ENCODE measurements around the gene BBOF1.
A peak's percentile ranks its signal among the peaks of the same experiment; 100 is the strongest.

The BBOF1 gene

DNA sequence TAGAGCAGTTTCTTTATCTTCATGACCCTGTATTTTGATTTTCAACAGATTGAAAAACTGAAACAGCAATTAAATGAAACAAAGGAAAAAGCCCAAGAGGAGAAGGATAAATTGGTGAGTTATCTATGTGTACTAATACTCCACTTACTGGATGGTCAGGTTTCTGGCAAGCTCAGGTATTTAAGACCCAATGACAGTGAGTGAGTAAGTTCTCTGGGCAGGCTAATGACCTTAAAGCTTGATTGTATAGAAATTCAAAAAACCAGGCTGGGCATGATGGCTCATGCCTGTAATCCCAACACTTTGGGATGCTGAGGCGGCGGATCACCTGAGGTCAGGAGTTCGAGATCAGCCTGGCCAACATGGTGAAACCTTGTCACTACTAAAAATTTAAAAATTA lies 10.0 kb downstream of the BBOF1 start:
- no peak for DNase-seq

DNA sequence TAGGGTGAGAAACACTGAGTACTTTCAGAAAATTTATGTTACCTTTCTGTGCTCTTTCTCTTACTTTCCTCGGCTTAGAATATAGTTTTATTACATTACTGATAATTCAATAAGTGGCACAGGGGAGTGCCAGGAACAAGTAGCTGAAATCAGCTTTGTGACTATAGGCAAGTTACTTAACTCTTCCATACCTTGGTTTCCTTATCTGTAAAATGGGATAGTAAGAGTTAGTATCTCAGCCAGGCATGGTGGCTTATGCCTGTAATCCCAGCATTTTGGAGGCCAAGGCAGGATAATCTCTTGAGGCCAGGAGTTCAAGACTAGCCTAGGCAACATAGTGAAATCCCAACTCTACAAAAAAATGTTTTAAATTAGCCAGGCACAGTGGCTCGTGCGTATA lies 15.4 kb downstream of the BBOF1 start:
- no peak for DNase-seq

DNA sequence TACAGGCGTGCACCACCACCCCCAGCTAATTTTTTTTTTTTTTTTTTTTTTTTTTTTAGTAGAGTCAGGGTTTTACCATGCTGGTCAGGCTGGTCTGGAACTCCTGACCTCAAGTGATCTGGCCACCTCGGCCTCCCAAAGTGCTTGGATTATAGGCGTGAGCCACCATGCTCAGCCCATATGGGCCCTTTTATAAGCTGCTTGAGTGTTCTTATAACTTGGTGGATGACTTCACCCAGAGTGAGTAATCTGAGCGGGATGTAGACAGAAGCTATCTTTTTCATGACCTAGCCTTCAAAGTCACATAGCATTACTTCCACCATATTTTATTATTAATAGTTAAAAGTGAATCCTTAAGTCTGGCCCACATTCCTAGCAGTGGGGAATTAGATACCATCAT lies 16.4 kb downstream of the BBOF1 start:
- DNase-seq = no peak

DNA sequence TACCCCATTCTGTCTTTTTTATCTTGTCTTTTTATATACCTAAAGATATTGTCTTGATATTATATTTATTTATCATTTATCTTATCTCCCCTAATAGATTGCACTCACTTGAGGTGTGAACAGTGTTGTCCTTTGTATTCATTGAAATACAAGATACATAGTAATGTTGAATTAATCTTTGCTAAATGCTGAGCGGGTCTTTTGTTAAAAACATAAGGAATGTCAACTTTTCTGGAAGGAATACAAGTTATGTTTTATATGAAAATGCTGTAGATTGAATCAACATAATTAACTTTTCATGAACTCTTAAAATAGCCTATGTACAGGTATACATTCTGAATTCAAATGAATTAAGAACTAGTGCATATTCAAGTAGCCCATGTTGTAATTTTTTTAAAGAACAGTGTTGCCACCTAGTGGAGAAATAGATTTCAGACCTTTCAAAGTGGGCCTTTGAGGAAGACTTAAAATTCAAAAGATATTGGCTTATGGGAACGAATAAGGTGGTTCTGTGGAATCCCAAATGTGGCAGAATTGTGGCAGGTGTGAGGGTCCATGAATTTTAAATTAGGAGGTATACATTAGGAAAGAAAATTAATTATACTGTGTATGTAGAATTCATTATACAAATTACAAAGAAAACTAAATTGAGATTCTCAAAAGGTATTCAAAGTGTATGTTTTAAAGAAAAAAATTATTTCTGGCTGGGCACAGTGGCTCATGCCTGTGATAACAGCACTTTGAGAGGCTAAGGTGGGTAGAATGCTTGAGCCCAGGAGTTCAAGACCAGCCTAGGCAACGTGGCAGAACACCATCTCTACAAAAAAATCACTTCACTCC lies 19.1 kb downstream of the BBOF1 start:
- peak; percentile 71 for DNase-seq

DNA sequence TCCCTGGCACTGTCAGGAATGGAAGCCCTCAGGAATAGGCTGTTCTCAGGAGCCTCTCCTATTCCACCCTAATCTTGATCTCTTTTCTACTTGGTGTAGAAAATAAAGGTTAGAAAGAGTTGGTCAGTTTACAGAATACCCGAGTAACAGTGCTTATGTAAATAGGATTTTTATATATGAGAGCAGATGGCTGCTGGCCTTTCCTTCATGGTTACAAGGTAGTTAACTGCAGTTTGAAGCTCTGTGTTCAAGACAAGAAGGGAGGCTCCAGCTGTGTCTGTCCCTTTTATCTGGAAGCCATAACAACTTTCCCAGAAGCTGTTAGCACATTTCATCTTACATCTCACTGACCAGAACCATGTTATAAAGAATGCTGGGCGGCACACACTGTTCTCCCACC lies 23.1 kb downstream of the BBOF1 start:
- DNase-seq = no peak

DNA sequence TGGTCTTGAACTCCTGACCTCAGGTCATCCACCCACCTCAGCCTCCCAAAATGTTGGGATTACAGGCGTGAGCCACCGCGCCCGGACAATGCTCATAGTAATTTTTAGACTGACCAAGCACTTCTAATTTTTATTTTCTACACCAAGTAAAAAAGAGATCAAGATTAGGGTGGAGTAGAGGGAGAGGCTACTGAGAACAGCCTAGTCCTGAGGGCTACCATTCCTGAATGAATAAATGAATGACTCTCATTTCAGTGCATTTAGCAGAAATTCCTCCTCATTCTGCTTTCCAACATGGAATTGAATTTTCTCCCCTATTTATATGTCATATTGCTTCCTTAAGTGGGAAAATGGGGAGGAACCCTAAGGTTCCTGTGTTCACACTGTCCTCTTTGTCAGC lies 26.4 kb downstream of the BBOF1 start:
- DNase-seq = no peak

DNA sequence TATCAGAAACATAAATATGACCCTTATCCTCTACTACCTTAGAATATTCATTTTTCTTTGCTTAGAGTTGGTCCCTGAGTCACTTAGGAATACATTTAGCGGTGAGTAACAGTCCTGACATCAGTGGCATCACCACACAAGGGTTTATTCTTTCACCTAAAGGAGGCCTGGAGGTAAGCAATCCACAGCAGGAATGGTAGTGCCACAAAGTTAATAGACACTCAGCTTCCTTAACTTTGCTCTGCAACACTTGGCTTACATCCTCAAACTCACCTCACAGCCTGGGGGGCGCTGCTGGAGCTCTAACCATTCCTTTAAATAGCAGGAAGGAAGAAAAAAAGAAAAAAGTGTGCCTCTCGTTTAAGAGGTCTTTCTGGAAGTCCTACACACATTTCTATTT lies 29.1 kb downstream of the BBOF1 start:
- no peak for DNase-seq

DNA sequence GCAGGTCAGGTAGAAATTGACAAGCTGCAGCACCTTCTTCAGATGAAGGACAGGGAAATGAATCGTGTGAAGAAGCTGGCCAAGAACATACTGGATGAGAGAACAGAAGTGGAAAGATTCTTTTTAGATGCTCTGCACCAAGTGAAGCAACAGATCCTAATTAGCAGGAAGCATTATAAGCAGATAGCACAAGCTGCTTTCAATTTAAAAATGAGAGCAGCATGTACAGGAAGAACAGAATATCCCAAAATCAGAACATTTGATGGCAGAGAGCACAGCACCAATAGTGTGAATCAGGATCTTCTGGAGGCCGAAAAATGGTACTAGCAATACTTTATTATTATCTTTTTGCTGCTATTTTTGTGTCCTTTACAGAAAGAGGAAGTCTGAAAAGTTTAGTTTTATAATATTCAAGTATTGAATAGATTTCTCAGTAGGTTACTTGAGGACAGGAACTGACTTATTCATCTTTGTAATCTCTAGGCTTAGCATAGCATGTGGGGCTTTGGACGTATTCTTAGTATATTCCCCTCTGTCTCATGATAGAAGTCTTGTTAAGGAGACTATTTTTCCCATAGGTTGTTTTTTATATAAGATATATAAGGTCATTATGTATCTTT lies 30.8 kb downstream of the BBOF1 start:
- DNase-seq = no peak

DNA sequence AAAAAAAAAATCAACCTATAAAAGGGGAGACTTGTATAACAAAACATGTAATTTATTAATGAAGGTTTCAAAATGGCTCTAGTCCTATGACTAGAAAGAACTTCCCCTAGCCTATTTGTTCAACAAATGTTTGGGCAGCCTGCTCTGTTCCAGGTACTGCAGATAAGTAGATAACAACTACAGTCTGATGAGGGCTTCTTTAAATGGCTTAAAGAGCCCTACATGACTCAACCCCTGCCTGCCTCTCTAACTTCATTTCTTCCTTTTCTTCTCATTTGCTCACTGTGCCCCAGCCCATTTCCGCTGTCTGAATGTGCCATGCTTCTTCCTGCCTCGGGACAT lies 43.6 kb downstream of the BBOF1 start:
- no peak for DNase-seq

DNA sequence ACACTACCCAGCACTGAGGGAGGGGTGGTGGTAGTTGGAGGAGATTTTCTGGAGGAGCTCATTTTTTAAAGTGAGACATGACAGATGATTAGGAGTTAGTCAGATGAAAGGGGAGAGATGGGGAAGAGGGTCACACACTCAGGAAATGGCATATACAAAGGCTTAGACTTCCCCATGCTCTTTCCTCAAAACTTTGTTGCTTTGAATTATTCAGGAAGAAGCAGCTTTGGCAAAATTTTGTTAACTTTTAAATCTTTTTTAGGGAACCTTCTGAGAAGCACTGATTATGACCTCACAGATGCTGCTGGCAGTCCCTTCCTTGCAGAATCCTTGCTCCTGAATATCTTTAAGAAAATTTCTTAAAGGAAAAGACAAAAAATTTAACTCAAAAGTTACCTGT lies 45.3 kb downstream of the BBOF1 start:
- DNase-seq = no peak

DNA sequence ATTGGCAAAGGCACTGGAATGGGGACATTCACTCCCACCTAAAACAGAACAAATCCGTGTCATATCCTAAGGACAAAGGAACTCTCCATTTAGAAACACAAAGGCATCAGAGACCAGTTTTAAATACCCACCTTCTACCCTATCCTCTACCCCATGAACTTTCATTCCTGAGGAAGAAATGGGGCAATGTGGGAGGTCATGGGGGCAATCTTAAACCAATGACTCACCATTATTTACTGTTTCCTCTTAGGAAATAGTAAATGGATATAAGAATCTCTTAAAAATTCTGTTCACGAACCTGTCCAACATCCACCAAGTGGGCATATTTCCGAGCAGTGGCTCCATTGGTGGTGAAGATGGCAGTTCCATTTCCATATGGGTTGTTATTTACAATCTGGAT lies 45.7 kb downstream of the BBOF1 start:
- no peak for DNase-seq

DNA sequence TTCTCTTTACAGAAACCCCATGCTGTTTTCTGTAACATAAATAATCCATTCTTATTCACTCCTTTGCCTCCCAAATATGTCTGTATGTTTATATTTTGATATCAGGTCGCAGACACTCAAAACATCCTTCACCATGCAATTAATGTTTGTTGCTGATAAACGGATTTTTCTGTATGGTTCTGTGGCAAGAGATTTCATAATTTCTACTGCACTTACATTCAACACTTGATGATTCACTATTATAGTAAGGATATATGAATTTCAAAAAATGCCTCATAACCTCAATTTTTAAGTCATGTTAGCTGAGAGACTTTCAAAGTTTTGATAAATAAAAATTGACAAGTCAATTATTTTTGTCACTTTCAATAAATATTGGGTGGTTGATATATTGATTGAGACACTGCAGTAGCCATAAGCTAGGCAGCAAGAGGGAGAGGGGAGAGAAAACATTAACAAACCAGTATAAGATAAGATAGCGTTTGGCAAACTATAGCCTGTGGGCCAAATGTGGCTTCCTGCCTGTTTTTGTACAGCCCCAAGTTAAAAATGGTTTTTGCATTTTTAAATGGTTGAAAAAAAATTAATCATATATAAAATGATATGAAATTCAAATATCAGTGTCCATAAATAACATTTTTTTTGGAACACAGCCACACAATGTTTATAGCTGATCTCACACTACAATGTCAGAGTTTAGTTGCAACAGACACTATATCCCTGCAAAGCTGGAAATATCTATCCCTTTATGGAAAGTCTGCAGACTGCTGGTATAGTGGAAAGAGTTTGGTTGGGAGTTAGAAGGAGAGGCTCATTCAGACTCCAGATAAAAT lies 46.8 kb downstream of the BBOF1 start:
- no peak for DNase-seq

DNA sequence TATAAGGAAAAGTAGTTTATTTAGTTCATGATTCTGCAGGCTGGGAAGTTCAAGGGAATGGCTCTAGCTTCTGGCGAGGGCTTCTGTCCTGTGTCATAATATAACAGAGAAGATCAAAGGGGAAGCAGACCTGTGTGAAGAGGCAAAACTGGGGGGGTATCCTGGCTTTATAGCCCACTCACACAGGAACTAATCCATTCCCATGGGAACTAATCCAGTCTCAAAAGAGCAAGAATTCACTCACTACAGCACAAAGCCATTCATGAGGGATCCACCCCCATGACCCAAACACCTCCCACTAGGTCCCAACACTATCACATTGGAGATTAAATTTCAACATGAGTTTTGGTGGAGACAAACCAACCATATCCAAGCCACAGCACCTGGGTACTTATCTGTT lies 58.3 kb downstream of the BBOF1 start:
- no peak for DNase-seq

DNA sequence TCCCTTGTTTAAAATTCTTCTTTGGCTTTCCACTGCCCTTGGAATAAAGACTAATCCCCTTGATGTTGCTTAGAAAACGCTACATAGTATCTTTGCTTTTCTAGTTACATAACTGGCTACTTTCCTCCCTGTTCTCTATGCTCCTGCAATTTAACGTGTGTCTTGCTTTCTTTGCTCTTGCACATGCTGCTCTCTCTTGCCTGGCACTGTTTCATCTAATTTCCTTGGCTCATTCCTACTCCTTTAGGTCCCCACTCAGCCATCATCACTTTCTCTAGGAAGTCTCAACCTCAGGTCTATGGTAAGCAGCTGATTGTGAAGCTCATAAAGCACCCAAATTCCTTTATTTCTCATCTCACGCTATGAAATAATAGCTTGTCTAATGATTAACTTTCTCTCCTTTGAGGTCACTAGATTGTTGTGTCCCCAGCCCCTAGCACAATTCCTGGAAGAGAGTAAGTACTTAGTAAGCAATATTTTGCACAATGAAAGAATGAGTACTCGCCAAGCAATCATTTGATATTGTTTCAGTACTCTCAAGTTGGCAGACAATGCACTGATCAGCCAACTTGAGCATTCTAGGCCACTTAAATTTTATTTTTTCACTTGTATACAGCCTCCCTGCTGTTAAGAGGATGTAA lies 61.8 kb downstream of the BBOF1 start:
- DNase-seq = no peak

DNA sequence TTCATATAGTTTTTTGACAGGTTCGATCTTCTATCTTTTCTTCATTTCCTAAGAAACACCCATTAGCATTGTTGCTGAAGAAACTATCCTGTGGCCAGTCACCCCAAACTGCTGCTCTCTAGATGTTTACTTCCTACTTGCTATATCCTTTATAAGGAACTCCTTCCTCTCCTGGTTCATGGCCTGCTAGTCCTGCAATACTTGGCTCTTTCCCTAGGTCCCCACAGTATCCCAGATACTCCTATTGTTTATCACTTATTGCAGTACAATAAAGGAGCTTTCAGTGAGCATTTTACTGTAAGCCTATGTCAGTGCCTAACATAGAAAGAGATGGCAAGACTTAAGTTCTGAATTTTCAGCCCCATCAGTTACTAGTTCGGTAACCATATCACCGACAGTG lies 62.3 kb downstream of the BBOF1 start:
- DNase-seq = no peak

DNA sequence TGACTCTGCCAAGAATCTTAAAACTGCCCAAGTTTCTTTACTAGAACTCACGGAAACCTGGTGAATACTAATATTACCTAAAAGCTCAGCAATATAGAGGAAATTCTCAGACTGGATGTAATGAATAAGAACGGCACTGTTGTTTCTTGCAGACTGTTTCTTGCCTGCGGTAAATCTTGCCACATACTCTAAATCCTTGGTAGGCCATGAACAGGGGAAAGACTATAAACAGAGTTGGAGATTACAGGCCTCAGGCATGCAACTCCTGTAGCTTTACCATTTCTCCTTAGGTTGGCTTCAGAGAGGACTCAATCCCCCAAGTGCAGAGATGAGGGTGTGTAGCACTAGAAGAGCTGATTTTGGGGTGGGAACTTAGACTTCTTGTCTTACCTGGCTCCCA lies 64.0 kb downstream of the BBOF1 start:
- no peak for DNase-seq

DNA sequence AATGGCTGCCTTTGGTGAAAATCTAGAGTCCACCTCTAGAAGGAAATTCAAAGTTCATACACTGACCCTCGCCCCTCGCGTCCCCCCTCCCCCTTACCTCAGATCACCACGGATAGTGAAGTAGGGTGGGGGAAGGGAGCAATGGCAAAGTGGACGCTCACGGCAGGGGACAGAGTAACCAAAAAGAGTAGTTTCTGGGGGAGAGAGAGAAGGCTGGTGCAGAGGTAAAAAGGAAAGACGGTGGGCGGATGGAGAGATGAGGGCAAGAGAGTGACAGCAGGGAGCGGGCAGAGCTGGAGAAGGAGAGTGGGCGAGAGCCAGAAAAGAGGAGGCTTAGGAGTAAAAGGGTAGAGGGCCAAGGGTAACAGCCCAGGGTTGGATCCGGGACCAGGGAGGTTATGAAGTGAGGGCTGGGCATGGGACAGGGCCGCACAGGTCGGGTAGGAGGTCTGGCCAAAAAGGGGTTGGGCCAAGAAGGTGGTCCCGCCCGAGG lies 64.7 kb downstream of the BBOF1 start:
- no peak for DNase-seq

DNA sequence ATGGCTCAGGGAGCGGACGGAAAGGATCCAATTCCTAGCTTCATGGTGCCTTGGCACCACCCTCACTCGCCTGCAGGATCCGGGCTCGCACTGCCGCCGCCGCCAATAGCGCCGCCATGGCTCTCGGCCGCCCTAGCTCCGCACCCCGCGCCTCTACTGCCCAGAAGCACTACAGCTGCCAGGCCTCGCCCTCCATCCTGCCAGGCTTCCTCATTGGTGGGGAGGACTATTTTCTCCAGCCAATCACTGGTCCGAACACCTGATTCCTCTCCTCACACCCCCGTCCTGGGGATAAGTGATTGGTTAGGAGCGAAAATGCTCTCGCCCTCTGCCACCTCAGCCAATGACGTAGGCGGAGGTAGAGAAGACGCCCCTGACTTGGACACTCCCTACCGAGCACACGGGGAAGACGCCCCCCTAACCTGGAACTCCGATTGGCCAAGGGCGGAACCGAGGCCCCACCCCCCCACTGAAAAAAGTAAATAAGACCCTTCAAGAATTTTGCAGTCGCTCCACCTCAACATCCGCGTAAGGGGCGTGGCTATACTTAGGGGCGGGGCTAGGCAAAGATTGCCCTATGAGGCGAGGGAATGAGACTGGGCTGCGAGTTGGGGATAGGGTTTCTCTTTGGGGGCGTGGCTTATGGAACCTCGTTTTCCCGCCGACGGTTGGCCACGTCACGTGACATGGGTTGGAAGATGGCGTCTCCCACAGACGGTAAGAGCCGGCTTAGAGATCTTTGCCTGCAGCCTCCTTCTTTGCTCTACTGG lies 65.3 kb downstream of the BBOF1 start, which contains the start of the genes ALDH6A1 and LIN52:
Gene ALDH6A1, minus strand, starts transcription at position 177 of the 770 bp plus-strand sequence. Its CDS starts 59 bp downstream, at position 118.
Gene LIN52, plus strand, starts transcription at position 680 of the 770 bp plus-strand sequence. Its CDS starts 19 bp downstream, at position 699.
- peak; percentile 100 for DNase-seq

DNA sequence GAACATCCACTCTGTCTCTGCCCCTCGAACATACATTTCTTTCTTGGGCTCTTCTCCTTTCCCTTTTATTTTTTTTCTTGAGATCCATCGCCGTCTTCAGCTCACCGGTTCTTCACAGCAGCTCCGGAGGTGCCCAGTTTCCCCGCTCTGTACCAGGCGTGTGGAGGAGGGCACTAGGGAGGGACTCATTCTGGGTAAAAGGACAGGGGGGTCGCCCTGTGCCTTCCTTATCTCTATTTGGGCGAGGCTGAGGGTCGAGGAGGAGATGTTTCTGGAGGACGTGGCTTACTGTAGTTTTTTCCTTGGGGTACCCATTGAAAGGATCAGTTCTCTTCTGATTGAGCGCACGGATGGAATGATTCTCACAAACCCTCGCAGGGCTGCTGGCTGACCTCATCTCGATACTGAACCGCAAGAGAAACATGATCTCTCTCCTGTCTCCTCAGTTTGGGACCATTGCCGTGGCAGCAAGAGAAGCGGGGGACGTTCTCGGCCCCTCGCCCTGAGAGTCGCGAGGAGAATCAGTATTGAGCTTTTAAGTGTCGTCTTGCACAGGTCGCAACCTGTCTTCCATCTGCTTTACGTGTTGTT lies 66.0 kb downstream of the BBOF1 start:
- no peak for DNase-seq

DNA sequence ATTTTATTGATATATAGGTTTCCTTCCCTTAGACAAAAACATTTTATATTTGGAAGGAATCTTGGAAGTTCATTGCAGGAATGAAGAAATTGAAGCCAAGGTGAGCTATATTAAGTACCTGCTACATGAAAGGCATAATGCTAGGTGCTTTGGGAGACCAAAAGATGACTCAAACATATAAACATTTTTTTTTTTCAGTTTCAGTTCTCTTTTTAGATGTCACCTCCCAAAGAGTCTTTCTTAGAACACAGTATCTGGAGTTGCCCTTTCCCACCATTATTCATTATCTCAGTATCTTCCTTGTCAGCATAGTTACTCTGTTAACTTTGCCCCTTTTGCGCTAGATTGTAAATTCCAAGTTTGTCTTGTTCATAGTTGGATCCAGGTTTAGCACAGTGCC lies 66.7 kb downstream of the BBOF1 start:
- no peak for DNase-seq

DNA sequence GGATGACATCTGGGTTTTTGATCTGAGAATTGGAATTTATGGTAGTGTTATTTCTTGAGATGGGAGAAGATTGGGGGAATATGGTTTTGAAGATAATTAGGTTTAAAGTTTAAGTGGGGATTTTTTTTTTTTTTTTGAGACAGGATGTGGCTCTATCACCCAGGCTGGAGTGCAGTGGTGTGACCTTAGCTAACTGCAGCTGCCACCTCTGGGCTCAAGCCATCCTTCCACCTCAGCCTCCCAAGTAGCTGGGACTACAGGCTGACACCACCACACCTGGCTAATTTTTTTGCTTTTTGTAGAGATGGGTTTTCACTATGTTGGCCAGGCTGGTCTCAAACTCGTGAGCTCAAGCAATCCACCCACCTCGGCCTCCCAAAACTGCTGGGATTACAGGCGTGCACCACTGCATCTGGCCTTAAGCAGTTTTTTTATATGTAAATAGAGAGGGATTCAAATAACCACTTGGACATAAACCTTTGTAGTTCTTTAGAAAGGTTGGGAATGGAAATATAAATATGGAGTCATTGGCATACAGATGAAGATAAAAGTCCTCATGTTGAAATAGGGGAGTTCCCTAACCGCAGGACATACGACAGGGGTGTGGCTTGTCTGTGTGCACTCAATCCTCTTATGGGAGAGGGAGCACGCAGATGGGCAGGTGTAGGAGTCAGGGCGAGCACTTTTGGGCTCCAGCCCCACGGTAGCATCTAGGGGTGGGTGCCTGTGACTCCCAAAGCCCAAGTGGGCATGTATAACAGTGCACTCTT lies 70.3 kb downstream of the BBOF1 start:
- no peak for DNase-seq
